PC-9 (cell line): Measurements from ENCODE around the gene BRK1.

ENCODE experiments used
- EZH2 ChIP-seq: fragments of 200-600 bp; sonication (generic); IDR thresholded peaks from 2 replicates; pipeline ENCODE4 v1.8.0; 2017; ENCODE audit warnings: antibody characterized with exemption, low read depth
- TF ChIP-seq, protein P1 (sequence below): fragments of 200-600 bp; sonication (generic); conservative IDR thresholded peaks from 2 replicates; pipeline ENCODE4 v1.6.1; 2017; ENCODE audit warnings: mixed run types, antibody characterized with exemption, mild to moderate bottlenecking, moderate library complexity

DNA sequence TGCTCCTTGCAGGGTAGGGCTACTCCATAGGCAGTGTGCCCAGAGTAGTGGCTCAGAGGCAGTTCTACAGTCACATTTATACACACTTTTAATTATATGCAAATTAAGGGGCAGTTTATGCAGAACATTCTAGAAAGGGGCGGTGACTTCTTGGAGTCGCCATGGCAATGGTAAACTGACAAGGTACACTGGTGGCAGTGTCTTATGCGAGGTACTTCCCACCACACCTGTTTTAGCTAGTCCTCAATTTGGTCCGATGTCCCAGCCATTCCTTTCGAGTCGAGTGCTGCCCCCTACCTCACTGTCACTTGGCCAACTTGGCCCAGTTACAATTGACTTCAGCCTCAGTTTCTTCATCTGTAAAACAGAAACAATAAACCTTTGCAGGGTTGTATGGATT, 45.5 kb downstream of the BRK1 start:
- TF ChIP-seq, protein P1, sequence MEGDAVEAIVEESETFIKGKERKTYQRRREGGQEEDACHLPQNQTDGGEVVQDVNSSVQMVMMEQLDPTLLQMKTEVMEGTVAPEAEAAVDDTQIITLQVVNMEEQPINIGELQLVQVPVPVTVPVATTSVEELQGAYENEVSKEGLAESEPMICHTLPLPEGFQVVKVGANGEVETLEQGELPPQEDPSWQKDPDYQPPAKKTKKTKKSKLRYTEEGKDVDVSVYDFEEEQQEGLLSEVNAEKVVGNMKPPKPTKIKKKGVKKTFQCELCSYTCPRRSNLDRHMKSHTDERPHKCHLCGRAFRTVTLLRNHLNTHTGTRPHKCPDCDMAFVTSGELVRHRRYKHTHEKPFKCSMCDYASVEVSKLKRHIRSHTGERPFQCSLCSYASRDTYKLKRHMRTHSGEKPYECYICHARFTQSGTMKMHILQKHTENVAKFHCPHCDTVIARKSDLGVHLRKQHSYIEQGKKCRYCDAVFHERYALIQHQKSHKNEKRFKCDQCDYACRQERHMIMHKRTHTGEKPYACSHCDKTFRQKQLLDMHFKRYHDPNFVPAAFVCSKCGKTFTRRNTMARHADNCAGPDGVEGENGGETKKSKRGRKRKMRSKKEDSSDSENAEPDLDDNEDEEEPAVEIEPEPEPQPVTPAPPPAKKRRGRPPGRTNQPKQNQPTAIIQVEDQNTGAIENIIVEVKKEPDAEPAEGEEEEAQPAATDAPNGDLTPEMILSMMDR, result no peak
- no peak for TF ChIP-seq EZH2
